GM10248 (cell line): ENCODE data around the gene WDR93.

Experiments used
- CTCF ChIA-PET: fragments of 300-600 bp; sonication (Branson Sonifier 250); formaldehyde crosslinking; extraction: SDS; loops from one replicate; lab custom pipeline; 2021; ENCODE audit warnings: antibody characterized with exemption; lab: Yijun Ruan, JAX
- POLR2A ChIA-PET: fragments of 350-650 bp; sonication (Branson Sonifier 250); formaldehyde crosslinking; extraction: SDS; loops from one replicate; lab custom pipeline; 2020; ENCODE audit warnings: antibody characterized with exemption; lab: Yijun Ruan, JAX
- DNase-seq: peaks from one replicate; pipeline ENCODE4 v3.0.0; 2012; ENCODE audit errors: extremely low spot score
- CTCF ChIP-seq: IDR thresholded peaks from 2 replicates; pipeline ENCODE4 v1.5.1; 2012; ENCODE audit warnings: mild to moderate bottlenecking, low read depth; ENCODE audit errors: extremely low read depth, missing control alignments, control extremely low read depth

The WDR93 gene

GRCh38 chr15:89792106-89792805 lies 101.6 kb downstream of the WDR93 start:
- CTCF ChIA-PET = no interaction called here
- no peak for TF ChIP-seq CTCF
- POLR2A ChIA-PET = no interaction called here

More at GRCh38 chr15:89792106-89792805, 101.6 kb downstream of the WDR93 start:
- DNase-seq = no peak
